BLaER1 treated with 17β-estradiol and CSF1 and Interleukin-3, amounts not matched to agents 10 nM and 100 nM (cell line): Measurements from ENCODE around the gene RHBDF2.

Experiments
- H3K27ac ChIP-seq, 11 experiments: shearing (Covaris generic); formaldehyde crosslinking; 2 replicates each; pipeline ENCODE4 v1.8.1; 2022
- H3K27me3 ChIP-seq, 11 experiments: shearing (Covaris generic); formaldehyde crosslinking; 2 replicates each; pipeline ENCODE4 v1.8.1; 2022
- H3K36me3 ChIP-seq, 11 experiments: shearing (Covaris generic); formaldehyde crosslinking; 2 replicates each; pipeline ENCODE4 v1.8.1; 2022
- H3K4me1 ChIP-seq, 10 experiments: shearing (Covaris generic); formaldehyde crosslinking; 2 replicates each; pipeline ENCODE4 v1.8.1; 2022
- H3K4me2 ChIP-seq, 11 experiments: shearing (Covaris generic); formaldehyde crosslinking; 2 replicates each; pipeline ENCODE4 v1.8.1; 2022
- H3K4me3 ChIP-seq, 10 experiments: shearing (Covaris generic); formaldehyde crosslinking; 2 replicates each; pipeline ENCODE4 v1.8.1; 2022
- H3K9ac ChIP-seq, 11 experiments: shearing (Covaris generic); formaldehyde crosslinking; 2 replicates each; pipeline ENCODE4 v1.8.1; 2022
- H3K9me3 ChIP-seq, 11 experiments: shearing (Covaris generic); formaldehyde crosslinking; replicated peaks in 1 of 11; 2 replicates each; pipeline ENCODE4 v1.8.1; 2022
- H4K20me1 ChIP-seq, 11 experiments: shearing (Covaris generic); formaldehyde crosslinking; 2 replicates each; pipeline ENCODE4 v1.8.1; 2022
- Cebpa-rat ChIP-seq, 11 experiments: shearing (Covaris generic); IDR thresholded peaks; 2 replicates each; pipeline ENCODE4 v1.8.1; 2022

RHBDF2 gene

DNA sequence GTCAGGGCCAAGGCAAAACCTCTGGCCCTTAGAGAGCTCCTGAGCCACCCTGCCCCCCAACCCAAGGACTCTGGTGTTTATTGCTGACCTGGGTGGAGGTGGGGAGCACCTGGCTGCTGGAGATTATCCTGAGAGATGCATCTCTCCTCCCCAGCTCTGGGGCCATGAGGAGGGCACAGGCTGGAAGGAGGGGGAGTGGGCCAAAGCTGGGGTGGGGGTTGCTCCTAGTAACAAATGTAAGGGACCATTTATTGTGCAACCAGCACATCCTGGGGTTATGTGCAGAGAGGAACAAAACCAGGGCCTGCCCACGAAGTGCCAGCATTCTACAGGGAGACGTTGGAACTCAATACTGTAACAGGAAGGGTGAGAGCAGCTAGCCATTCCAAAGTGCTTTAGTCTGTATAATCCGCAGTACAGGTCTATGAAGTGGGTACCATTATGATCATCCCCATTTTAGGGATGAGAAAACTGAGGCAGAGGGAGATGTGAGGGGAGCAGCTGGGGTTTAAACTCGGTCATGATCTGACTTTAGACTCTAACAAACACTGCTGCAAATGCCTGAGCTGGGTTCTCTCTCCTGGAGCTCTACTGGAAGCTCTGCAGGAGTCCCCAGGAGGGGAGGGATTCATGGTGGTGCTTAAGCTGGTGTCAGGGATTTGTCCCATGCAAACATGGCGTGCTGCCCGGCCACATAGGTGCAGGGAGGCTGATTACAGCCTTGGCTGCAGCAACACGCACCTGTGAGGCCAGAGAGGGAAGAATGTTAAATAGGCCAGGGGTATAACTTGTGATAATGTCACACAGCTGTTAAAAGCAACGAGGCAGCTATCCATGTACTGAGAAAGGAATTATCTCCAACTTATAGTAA is 1.4 kb upstream of the RHBDF2 start:
- peak in 8 of 11 experiments; percentile 24 to 88 (median 72); a peak in 12 of 22 replicates for TF ChIP-seq Cebpa-rat (IDR thresholded peaks at IDR 0.05)
- Histone ChIP-seq H3K9me3 (no peaks in the 10 kb centered on the region), H3K4me3 (peak overlapping the region in 5 of 10 experiments; percentile 88 to 99 (median 93); a peak in 8 of 20 replicates), H4K20me1 (peaks cover 0 to 32% (median 29%) of the 10 kb centered on the region in 11 experiments; a peak in 18 of 22 replicates), H3K36me3 (peaks cover 0 to 14% (median 5%) of the 10 kb centered on the region in 11 experiments; a peak in 6 of 22 replicates), H3K27me3 (no peaks in the 10 kb centered on the region), H3K4me1 (peaks cover 55 to 85% (median 67%) of the 10 kb centered on the region in 10 experiments), H3K4me2 (peak overlapping the region; percentile 80 to 100 (median 98)), H3K27ac (peak overlapping the region; percentile 86 to 97 (median 88)), H3K9ac (peak overlapping the region; percentile 84 to 95 (median 90))

DNA sequence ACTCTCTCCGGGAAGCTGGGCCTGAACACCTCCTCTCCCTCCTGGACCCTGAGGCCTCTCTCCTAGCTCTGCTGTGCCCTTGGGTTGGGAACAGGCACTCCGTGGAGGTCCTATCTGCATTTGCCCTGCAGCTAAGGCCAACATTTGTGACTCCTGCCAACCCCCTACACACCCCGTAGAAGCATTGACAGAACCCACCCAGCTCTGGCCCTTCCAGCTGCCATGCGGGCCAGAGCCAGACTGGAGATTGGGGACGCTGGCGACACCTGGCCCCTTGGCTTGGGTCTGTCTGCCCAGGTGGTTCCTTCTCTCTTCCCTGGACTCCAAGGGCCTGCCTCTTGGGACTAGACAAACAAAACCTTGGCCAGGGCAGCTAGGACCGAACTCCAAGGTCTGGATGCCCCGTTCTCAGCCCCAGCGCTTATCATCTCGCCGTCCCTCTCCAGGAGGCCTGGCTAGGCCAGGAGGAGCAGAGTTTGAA is 644 bp upstream of the RHBDF2 start:
- TF ChIP-seq Cebpa-rat (IDR thresholded peaks at IDR 0.05): no peak
- Histone ChIP-seq H4K20me1 (peaks cover 0 to 39% (median 36%) of the 10 kb centered on the region in 11 experiments; a peak in 18 of 22 replicates), H3K27me3 (no peaks in the 10 kb centered on the region), H3K27ac (peak overlapping the region; percentile 86 to 97 (median 88)), H3K9ac (peak overlapping the region; percentile 84 to 95 (median 90)), H3K9me3 (no peaks in the 10 kb centered on the region), H3K4me1 (peaks cover 61 to 89% (median 73%) of the 10 kb centered on the region in 10 experiments), H3K4me3 (peak overlapping the region in 9 of 10 experiments; percentile 88 to 99 (median 97); a peak in 18 of 20 replicates), H3K4me2 (peak overlapping the region; percentile 80 to 100 (median 98)), H3K36me3 (peaks cover 0 to 22% (median 9%) of the 10 kb centered on the region in 11 experiments; a peak in 6 of 22 replicates)

DNA sequence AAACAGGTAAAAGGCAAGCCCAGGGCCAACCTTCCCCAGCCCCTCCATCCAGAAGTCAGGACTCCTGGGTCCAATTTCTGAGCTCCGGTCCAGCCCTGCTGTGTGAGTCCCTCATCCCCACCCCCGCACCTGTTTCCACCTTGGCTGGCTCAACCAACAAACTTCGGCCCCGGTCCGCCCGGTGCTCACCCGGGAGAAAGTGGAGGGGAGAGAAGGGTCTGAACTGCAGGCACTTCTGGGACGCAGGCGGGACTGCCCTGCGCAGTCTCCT is 541 bp downstream of the RHBDF2 start:
- Histone ChIP-seq H3K9me3 (no peaks in the 10 kb centered on the region), H3K36me3 (peaks cover 0 to 32% (median 16%) of the 10 kb centered on the region in 11 experiments; a peak in 9 of 22 replicates), H3K9ac (peak overlapping the region; percentile 84 to 95 (median 90)), H4K20me1 (peaks cover 0 to 51% (median 47%) of the 10 kb centered on the region in 11 experiments; a peak in 18 of 22 replicates), H3K4me1 (peaks cover 64 to 89% (median 77%) of the 10 kb centered on the region in 10 experiments), H3K27ac (peak overlapping the region; percentile 78 to 97 (median 88)), H3K4me2 (peak overlapping the region; percentile 94 to 100 (median 98)), H3K4me3 (peak overlapping the region; percentile 88 to 99 (median 96)), H3K27me3 (no peaks in the 10 kb centered on the region)
- no peak for TF ChIP-seq Cebpa-rat (IDR thresholded peaks at IDR 0.05)

DNA sequence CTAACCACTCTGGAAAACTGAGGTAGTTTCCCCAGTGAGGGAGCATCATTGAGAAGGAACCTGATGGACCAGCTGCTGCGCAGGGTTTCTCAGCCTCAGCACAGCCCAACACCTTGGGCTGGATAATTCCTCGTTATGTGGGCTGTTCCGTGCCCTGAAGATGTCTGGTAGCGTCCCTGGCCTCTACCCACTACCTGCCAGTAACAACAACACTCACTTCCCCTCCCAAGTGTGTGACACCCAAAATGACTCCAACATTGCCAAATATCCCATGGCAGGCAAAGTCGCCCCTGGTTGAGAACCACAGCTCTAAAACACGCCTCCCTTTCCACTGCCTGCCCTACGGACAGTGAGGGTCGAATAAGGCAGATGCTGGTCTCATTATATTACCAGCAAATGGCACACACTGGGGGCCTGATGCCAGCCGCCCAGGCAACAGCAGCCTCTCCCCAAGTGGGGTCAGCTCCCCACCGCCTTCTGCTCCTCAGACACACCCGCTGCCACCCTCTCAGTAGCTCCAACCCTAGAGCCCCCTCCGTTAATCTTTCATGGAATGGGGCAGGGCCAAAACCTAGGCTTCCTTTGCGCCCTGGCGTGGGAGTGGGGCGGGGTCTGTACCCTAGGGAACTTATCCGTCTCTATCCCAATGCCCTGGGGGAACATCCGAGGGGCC is 1.0 kb downstream of the RHBDF2 start:
- peaks cover 69 to 91% (median 82%) of the 10 kb centered on the region in 10 experiments for H3K4me1 ChIP-seq
- H3K9me3 ChIP-seq: no peaks in the 10 kb centered on the region
- H3K9ac ChIP-seq: peak overlapping the region; percentile 84 to 95 (median 90)
- no peak for TF ChIP-seq Cebpa-rat (IDR thresholded peaks at IDR 0.05)
- peak overlapping the region; percentile 94 to 100 (median 98) for H3K4me2 ChIP-seq
- peaks cover 0 to 36% (median 17%) of the 10 kb centered on the region in 11 experiments; a peak in 10 of 22 replicates for H3K36me3 ChIP-seq
- peak overlapping the region; percentile 78 to 97 (median 88) for H3K27ac ChIP-seq
- peaks cover 0 to 56% (median 51%) of the 10 kb centered on the region in 11 experiments; a peak in 18 of 22 replicates for H4K20me1 ChIP-seq
- no peaks in the 10 kb centered on the region for H3K27me3 ChIP-seq
- peak overlapping the region; percentile 88 to 99 (median 96) for H3K4me3 ChIP-seq

DNA sequence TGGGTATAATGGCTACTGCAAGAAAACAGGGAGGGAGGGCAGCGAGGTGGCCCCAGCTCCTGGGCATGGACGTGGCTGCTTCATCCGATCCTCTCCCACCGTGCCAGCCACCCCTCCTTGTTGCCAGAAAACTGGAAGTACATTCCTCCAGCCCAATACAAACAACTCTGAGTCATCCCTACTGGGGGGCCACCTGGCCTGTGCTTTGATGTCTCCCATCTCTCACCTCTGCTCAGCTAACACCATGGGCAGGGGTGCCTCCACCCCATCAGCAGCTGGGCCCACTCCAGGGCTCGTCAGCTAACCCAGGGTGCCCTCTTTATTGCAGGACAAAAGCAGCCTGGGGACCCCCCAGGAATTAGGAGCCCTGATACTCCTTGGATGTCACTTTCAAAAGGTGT is 2.0 kb downstream of the RHBDF2 start:
- peak overlapping the region; percentile 84 to 95 (median 90); a peak in 21 of 22 replicates for H3K9ac ChIP-seq
- no peaks in the 10 kb centered on the region for H3K9me3 ChIP-seq
- H3K4me1 ChIP-seq: peaks cover 76 to 92% (median 86%) of the 10 kb centered on the region in 10 experiments
- TF ChIP-seq Cebpa-rat (IDR thresholded peaks at IDR 0.05): no peak
- H3K4me2 ChIP-seq: peak overlapping the region; percentile 94 to 100 (median 98)
- H3K27me3 ChIP-seq: no peaks in the 10 kb centered on the region
- peak overlapping the region; percentile 8 to 97 (median 87); a peak in 20 of 22 replicates for H3K27ac ChIP-seq
- H4K20me1 ChIP-seq: peaks cover 0 to 61% (median 51%) of the 10 kb centered on the region in 11 experiments; a peak in 18 of 22 replicates
- H3K36me3 ChIP-seq: peaks cover 0 to 42% (median 17%) of the 10 kb centered on the region in 11 experiments; a peak in 12 of 22 replicates
- H3K4me3 ChIP-seq: peak overlapping the region; percentile 32 to 99 (median 96); a peak in 19 of 20 replicates

DNA sequence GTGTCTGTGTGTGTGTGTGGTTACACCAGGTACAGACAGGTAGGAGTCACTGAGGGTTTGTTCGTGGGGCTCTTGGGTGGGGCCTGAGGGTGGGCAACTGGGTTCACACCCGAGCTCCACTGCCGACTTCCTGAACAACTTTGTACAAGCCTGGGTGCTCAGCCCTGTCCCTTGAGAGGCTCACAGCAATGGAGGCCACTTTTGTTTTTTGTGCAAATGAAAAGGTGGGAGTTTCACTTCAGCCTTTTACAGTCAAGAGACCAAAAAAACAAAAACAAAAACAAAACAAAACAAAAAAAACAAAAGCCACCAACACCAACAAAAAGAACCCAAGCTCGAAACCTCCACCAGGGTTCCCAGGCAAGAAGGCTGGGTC is 2.4 kb downstream of the RHBDF2 start:
- peaks cover 0 to 61% (median 51%) of the 10 kb centered on the region in 11 experiments; a peak in 18 of 22 replicates for H4K20me1 ChIP-seq
- H3K27ac ChIP-seq: peak overlapping the region; percentile 14 to 97 (median 87); a peak in 20 of 22 replicates
- peaks cover 76 to 92% (median 87%) of the 10 kb centered on the region in 10 experiments for H3K4me1 ChIP-seq
- peaks cover 0 to 42% (median 17%) of the 10 kb centered on the region in 11 experiments; a peak in 12 of 22 replicates for H3K36me3 ChIP-seq
- H3K4me2 ChIP-seq: peak overlapping the region; percentile 94 to 100 (median 98)
- no peaks in the 10 kb centered on the region for H3K27me3 ChIP-seq
- H3K4me3 ChIP-seq: peak overlapping the region; percentile 32 to 99 (median 96); a peak in 19 of 20 replicates
- H3K9me3 ChIP-seq: no peaks in the 10 kb centered on the region
- TF ChIP-seq Cebpa-rat (IDR thresholded peaks at IDR 0.05): no peak
- peak overlapping the region; percentile 84 to 95 (median 90); a peak in 21 of 22 replicates for H3K9ac ChIP-seq

DNA sequence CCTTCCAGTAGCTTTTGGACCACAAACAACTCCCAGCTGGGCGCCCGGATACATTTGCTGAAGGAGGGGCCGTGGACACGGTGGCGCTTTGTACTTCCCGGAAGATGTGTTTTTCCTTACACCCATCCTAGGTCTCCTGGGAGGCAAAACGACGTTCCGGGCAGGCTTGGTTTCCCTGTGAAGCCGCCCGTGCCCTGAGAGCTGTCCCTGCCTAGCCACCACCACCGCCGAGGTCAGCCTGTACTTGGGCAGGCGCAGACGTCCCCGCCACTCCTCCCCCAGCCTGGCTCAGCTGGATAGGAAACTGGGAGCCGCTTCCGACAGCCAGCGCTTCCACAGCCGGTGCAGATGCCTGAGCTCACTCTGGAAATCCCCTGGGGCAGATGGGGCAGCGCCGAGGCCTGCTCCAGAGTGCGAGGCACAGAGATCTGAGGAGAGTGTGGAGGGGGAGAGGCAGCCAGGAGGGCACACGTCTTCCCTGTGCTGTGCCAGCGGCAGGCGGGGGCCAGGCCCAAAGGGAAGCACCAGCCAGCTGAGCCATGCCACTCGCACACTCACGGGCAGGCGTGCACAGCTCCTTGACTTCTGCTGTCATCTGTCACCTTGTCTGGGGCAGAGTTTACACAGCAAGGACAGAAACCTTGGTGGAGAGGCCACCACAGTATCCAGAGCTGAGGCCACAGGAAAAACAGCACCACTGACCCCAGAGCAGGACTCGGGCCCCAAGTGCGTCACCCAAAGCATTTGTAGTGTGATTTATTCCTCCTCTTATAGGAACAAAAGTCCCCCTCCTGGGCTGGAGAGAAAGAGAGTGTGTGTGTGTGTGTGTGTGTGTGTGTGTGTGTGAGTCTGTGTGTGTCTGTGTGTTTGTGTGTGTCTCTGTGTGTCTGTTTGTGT is 3.0 kb downstream of the RHBDF2 start:
- Histone ChIP-seq H3K4me1 (peaks cover 76 to 93% (median 90%) of the 10 kb centered on the region in 10 experiments), H3K9ac (peak overlapping the region; percentile 84 to 95 (median 90)), H3K4me2 (peak overlapping the region; percentile 94 to 100 (median 98)), H3K36me3 (peaks cover 0 to 42% (median 17%) of the 10 kb centered on the region in 11 experiments; a peak in 12 of 22 replicates), H3K4me3 (peak overlapping the region in 8 of 10 experiments; percentile 88 to 99 (median 96); a peak in 15 of 20 replicates), H4K20me1 (peaks cover 0 to 61% (median 51%) of the 10 kb centered on the region in 11 experiments; a peak in 18 of 22 replicates), H3K27ac (peak overlapping the region; percentile 14 to 97 (median 87); a peak in 20 of 22 replicates), H3K27me3 (no peaks in the 10 kb centered on the region), H3K9me3 (no peaks in the 10 kb centered on the region)
- no peak for TF ChIP-seq Cebpa-rat (IDR thresholded peaks at IDR 0.05)
